HL-60 (cell line): ENCODE results near the gene PRR9.

ENCODE experiments used
- DNase-seq, 2 experiments: peaks; one replicate each; pipeline ENCODE4 v3.0.0-alpha.2; 2010 to 2020; ENCODE audit warnings: low read depth in 1 of 2, low spot score in 1 of 2
- H3K27ac ChIP-seq: fragments of 250-450 bp; sonication (Bioruptor Pico); replicated peaks from 2 replicates; pipeline ENCODE4 v1.5.1; 2020; ENCODE audit warnings: mild to moderate bottlenecking, moderate library complexity
- H3K27me3 ChIP-seq: fragments of 250-450 bp; sonication (Bioruptor Pico); 2 replicates; pipeline ENCODE4 v1.5.1; 2021; ENCODE audit warnings: mild to moderate bottlenecking, moderate library complexity; ENCODE audit not compliant: insufficient read depth, poor library complexity, severe bottlenecking
- H3K4me3 ChIP-seq: replicated peaks from 2 replicates; pipeline ENCODE4 v1.5.1; 2011; ENCODE audit warnings: mild to moderate bottlenecking, control low read depth, low read length; ENCODE audit not compliant: insufficient read depth
- GABPA ChIP-seq: IDR thresholded peaks from 2 replicates; pipeline ENCODE4 v1.6.1; 2012; ENCODE audit warnings: low read depth
- POLR2AphosphoS5 ChIP-seq: IDR thresholded peaks from 2 replicates; pipeline ENCODE4 v1.6.1; 2012; ENCODE audit warnings: low read depth
- SPI1 ChIP-seq: IDR thresholded peaks from 2 replicates; pipeline ENCODE4 v1.6.1; 2012; ENCODE audit warnings: low read depth, mild to moderate bottlenecking, borderline replicate concordance
- TF ChIP-seq, protein P1 (sequence below): IDR thresholded peaks from 2 replicates; pipeline ENCODE4 v1.6.1; 2012; ENCODE audit warnings: low read depth; ENCODE audit not compliant: insufficient replicate concordance
- TF ChIP-seq, protein P2 (sequence below): IDR thresholded peaks from one replicate; pipeline ENCODE4 v1.5.1; 2011; ENCODE audit warnings: low read length, control low read depth, inconsistent platforms; ENCODE audit not compliant: insufficient read depth

PRR9 gene

DNA sequence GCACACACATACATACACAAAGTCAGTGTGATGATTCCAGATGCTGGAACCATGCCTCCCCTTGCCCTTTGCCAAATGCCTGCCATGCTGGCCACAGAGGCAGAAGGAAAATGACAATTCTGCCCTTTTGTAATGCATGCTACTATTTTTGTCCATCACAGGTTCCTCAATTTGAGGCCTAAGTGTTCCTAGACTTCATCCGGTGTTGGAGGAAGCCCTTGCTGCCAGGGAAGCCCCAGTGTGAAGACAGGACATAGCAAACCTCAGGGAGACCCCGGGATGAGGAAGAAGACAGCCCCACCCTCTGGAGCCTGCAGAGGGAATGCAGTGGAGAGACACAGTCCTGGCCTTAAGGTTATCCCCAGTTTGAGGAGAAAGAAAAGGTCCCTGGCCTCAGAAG, 14.4 kb downstream of the PRR9 start:
- Histone ChIP-seq H3K4me3 (no peak overlapping the region), H3K27ac (peak overlapping the region; percentile 19), H3K27me3 (no peaks in the 10 kb centered on the region)
- TF ChIP-seq GABPA (no peak), POLR2AphosphoS5 (no peak), SPI1 (peak; percentile 16; the same call in 1 of the 2 replicates)
- TF ChIP-seq, protein P1, sequence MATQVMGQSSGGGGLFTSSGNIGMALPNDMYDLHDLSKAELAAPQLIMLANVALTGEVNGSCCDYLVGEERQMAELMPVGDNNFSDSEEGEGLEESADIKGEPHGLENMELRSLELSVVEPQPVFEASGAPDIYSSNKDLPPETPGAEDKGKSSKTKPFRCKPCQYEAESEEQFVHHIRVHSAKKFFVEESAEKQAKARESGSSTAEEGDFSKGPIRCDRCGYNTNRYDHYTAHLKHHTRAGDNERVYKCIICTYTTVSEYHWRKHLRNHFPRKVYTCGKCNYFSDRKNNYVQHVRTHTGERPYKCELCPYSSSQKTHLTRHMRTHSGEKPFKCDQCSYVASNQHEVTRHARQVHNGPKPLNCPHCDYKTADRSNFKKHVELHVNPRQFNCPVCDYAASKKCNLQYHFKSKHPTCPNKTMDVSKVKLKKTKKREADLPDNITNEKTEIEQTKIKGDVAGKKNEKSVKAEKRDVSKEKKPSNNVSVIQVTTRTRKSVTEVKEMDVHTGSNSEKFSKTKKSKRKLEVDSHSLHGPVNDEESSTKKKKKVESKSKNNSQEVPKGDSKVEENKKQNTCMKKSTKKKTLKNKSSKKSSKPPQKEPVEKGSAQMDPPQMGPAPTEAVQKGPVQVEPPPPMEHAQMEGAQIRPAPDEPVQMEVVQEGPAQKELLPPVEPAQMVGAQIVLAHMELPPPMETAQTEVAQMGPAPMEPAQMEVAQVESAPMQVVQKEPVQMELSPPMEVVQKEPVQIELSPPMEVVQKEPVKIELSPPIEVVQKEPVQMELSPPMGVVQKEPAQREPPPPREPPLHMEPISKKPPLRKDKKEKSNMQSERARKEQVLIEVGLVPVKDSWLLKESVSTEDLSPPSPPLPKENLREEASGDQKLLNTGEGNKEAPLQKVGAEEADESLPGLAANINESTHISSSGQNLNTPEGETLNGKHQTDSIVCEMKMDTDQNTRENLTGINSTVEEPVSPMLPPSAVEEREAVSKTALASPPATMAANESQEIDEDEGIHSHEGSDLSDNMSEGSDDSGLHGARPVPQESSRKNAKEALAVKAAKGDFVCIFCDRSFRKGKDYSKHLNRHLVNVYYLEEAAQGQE = no peak
- peak in 1 of 2 experiments; percentile 52 for DNase-seq

DNA sequence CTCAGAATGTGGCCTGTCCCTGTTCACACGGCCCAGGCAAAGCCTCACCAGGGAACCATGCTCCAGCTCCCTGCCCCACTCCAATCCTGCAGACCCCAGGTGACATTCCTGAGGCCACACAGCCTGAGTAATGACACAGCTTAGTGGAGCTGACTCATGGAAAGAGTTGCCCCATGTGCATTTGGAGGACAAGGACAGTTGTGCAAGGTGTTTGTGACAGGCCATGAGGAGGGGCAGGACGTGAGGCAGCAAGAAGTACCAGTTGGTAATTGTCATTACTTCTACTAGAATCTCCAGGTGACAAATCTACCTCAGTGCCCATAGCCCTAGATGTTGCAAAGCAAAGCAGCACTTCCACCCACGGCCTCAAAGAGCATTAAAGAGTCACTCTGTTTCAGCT, 15.2 kb downstream of the PRR9 start:
- Histone ChIP-seq H3K4me3 (no peak overlapping the region), H3K27ac (peak overlapping the region; percentile 18), H3K27me3 (no peaks in the 10 kb centered on the region)
- DNase-seq = peak; percentile 51 to 79
- TF ChIP-seq POLR2AphosphoS5 (peak; percentile 21; the same call in 1 of the 2 replicates), GABPA (no peak)

DNA sequence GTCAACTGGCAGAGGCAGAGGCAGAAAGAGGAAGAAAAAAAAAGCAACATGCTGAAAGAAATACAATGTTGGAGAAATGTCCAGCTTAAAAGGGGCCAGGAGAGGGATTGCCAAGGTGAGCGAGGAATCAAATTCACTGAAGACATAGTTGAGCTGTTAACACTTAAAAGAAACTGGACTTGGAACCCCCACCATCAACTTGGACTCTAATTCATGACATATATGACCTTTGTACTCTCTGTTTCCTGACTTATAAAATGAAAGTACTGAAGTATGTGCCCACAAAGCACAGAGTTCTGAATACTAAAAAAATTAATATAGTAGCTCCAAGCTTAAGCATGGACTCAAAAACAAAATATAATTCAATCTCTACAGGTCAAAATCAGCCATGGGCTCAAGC, 16.1 kb downstream of the PRR9 start:
- H3K27me3 ChIP-seq = no peaks in the 10 kb centered on the region
- TF ChIP-seq, protein P1 = no peak
- TF ChIP-seq POLR2AphosphoS5 (no peak), SPI1 (no peak), GABPA (no peak)
- TF ChIP-seq, protein P2, sequence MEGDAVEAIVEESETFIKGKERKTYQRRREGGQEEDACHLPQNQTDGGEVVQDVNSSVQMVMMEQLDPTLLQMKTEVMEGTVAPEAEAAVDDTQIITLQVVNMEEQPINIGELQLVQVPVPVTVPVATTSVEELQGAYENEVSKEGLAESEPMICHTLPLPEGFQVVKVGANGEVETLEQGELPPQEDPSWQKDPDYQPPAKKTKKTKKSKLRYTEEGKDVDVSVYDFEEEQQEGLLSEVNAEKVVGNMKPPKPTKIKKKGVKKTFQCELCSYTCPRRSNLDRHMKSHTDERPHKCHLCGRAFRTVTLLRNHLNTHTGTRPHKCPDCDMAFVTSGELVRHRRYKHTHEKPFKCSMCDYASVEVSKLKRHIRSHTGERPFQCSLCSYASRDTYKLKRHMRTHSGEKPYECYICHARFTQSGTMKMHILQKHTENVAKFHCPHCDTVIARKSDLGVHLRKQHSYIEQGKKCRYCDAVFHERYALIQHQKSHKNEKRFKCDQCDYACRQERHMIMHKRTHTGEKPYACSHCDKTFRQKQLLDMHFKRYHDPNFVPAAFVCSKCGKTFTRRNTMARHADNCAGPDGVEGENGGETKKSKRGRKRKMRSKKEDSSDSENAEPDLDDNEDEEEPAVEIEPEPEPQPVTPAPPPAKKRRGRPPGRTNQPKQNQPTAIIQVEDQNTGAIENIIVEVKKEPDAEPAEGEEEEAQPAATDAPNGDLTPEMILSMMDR = no peak
- peak in 1 of 2 experiments; percentile 27 for DNase-seq

DNA sequence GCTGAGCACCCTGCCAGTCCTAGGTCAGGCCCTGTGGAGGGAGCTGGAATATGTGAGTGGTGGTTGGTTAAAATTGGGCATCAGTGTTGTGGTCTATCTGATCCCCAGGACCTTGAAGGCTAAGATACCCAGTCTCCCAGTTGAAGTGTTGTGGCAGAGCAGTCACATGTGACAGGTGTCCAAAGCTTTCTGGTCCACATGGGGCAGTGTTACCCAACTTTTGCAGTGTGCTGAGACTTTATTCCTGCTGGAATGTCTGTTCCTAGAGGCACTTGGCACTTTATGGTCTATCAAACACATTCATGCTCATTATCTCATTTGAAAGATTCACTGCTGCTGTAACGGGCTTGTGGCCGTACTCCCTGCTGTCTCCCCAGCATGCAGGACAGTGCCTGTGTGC, 21.1 kb downstream of the PRR9 start:
- TF ChIP-seq, protein P1 = no peak
- no peak for DNase-seq
- Histone ChIP-seq H3K27ac (no peak overlapping the region), H3K4me3 (no peak overlapping the region), H3K27me3 (peaks cover 3% of the 10 kb centered on the region)

More for the DNA sequence above, 16.1 kb downstream of the PRR9 start:
- Histone ChIP-seq H3K27ac (peak overlapping the region; percentile 24; the same call in 1 of the 2 replicates), H3K4me3 (no peak overlapping the region)

DNA sequence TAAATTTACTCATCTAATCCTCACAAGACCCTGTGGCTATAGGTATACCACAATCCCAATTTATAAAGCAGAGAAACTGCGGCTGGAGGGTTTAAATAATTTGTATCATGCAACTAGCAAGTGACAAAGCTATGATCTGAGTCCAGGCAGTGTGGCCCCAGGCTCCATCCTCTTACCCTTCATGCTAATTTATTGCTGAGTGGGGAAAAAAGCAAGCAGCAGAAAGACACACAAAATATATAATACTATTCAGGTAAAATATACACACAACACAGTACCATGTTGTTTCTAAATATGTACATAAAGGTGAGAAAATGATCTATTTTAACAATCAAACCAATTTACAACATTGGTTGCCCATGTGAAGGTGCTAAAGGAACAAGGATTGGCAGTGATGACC, 24.8 kb downstream of the PRR9 start:
- no peak overlapping the region for H3K4me3 ChIP-seq
- no peak for TF ChIP-seq POLR2AphosphoS5
- TF ChIP-seq, protein P2 = no peak
- TF ChIP-seq, protein P1 = no peak
- no peak for TF ChIP-seq GABPA
- no peak for TF ChIP-seq SPI1
- H3K27me3 ChIP-seq = peaks cover 3% of the 10 kb centered on the region
- no peak overlapping the region for H3K27ac ChIP-seq
- DNase-seq = no peak
